ENCODE measurements around the gene MROH2A. TPM values are rescaled to one million over a fixed set of nuclear protein-coding genes. Genes with fewer than 3 reads are reported as not detected.

MROH2A gene
- total and polyA plus RNA-seq, 7 experiments from 2014 or later, result not detected

DNA sequence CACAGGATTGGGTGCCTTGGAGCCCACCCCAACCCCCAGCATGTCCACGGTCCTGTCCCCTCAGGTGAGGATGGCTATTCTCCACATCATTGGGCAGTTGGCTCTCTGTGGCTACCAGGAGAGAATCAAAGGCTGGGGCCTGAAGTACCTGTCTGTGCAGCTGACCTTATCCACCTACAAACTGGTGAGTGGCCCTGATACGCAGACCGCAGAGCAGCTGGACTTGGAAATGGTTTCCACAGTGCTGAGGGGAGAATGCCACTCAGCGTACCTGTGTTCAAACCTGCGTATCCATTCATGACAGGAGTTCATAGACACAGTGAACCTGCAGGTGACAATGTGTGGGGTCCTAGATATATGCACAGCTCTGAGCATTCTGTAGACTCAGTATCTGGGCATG is 21.6 kb downstream of the MROH2A start:
- no peaks in the 10 kb centered on the region for H3K9me3 ChIP-seq (ENCODE audit: control insufficient read depth in 2 of 3, low read length in 3 of 3)
- intact Hi-C loops (cut with micrococcal nuclease), result no loop called here
- DNase-seq, result no peak
- no peaks in the 10 kb centered on the region for H3K36me3 ChIP-seq (ENCODE audit: control insufficient read depth in 2 of 3, insufficient read depth in 3 of 3, low read length in 3 of 3)
- H3K9me3 Mint-ChIP-seq, result peaks cover 0 to 2% (median 0%) of the 10 kb centered on the region in 11 donors
- H3K4me1 ChIP-seq (ENCODE audit: control insufficient read depth in 2 of 2, insufficient read depth in 2 of 2, low read length in 2 of 2), result no peaks in the 10 kb centered on the region
- no peak overlapping the region for H3K27ac ChIP-seq (ENCODE audit: low read depth, low read length)
- H3K4me1 Mint-ChIP-seq, result peaks cover 0 to 2% (median 0%) of the 10 kb centered on the region in 7 donors
- peaks cover 0 to 20% (median 15%) of the 10 kb centered on the region in 5 donors for H3K27me3 Mint-ChIP-seq
- POLR2A ChIA-PET, result no interaction called here
- ATAC-seq, result no peak
- no peak overlapping the region for H3K27ac Mint-ChIP-seq
- no peak overlapping the region for H3K4me3 ChIP-seq (ENCODE audit: low read length)
- H3K27me3 ChIP-seq (ENCODE audit: control insufficient read depth in 2 of 2, insufficient read depth in 2 of 2, low read length in 2 of 2), result no peaks in the 10 kb centered on the region
- CTCF ChIA-PET, result no interaction called here
- H3K4me3 Mint-ChIP-seq, result no peak overlapping the region
- H3K36me3 Mint-ChIP-seq, result no peaks in the 10 kb centered on the region

DNA sequence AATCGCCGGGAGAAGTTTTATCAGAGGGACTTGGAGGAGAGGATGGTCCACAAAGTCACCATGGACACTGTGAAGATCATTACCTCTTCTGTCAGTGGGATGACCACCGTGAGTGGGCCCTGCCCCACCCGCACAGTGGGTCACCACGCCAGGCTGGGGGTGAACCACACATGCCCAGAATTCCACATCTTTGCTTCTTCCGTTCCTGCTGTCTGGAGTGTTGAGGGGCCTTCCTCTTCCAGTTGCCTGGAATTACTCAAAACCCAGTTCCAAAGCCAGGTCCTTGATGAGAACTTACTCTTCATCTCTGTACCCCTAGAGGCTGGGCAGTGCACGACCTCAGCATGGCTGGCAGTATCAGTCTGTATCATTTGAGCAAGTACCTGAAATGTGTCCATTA is 22.1 kb downstream of the MROH2A start:
- intact Hi-C loops (cut with micrococcal nuclease), result no loop called here
- ChIA-PET POLR2A (no interaction called here), CTCF (no interaction called here)
- DNase-seq, result no peak
- no peak for ATAC-seq
- Histone ChIP-seq H3K36me3 (ENCODE audit: control insufficient read depth in 2 of 3, insufficient read depth in 3 of 3, low read length in 3 of 3) (no peaks in the 10 kb centered on the region), H3K27me3 (ENCODE audit: control insufficient read depth in 2 of 2, insufficient read depth in 2 of 2, low read length in 2 of 2) (no peaks in the 10 kb centered on the region), H3K27ac (ENCODE audit: low read depth, low read length) (no peak overlapping the region), H3K4me3 (ENCODE audit: low read length) (no peak overlapping the region), H3K4me1 (ENCODE audit: control insufficient read depth in 2 of 2, insufficient read depth in 2 of 2, low read length in 2 of 2) (no peaks in the 10 kb centered on the region), H3K9me3 (ENCODE audit: control insufficient read depth in 2 of 3, low read length in 3 of 3) (no peaks in the 10 kb centered on the region)
- H3K27me3 Mint-ChIP-seq, result peaks cover 2 to 20% (median 15%) of the 10 kb centered on the region in 5 donors
- H3K9me3 Mint-ChIP-seq, result no peaks in the 10 kb centered on the region
- no peaks in the 10 kb centered on the region for H3K36me3 Mint-ChIP-seq
- H3K4me3 Mint-ChIP-seq, result no peak overlapping the region
- peaks cover 0 to 2% (median 0%) of the 10 kb centered on the region in 7 donors for H3K4me1 Mint-ChIP-seq
- H3K27ac Mint-ChIP-seq, result no peak overlapping the region

DNA sequence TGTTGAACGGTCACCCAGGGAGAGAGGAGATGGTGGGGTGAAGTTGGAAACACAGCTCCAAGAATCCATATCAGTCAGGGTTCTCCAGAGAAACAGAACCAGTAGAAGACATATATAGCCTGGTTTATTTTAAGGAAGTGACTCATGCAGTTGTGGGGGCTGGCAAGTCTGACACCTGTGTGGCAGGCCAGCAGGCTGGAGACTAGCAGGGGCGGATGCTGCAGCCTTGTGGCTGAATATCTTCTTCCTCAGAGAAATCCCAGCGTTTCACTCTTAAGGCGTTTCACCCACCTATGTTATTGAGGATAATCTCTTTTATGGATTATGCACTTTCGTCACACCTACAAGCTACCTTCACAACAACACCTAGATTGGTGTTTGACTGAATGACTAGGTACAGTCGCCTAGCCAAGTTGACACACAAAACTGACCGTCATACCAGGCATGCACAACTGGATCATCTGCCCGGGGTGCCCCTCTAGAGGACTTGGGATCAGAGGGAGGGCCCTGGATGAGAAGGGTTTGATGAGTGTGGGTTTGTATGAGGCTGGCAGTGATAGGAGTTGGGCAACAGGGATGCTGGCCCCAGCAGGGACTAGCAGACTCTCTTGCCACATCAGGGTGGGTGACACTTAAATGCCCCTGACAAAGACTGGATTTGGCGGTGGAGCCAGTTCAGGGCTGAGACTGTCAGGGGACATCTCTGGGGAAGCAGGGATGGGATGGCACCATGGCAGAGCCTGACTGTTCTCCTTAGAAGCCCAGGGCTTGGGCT is 23.4 kb downstream of the MROH2A start:
- Mint-ChIP-seq H3K9me3 (no peaks in the 10 kb centered on the region), H3K27ac (no peak overlapping the region), H3K4me1 (peaks cover 0 to 2% (median 0%) of the 10 kb centered on the region in 7 donors), H3K27me3 (peaks cover 7 to 20% (median 15%) of the 10 kb centered on the region in 5 donors), H3K36me3 (no peaks in the 10 kb centered on the region), H3K4me3 (no peak overlapping the region)
- ChIA-PET POLR2A (no interaction called here), CTCF (no interaction called here)
- Histone ChIP-seq H3K27ac (ENCODE audit: low read depth, low read length) (no peak overlapping the region), H3K36me3 (ENCODE audit: control insufficient read depth in 2 of 3, insufficient read depth in 3 of 3, low read length in 3 of 3) (no peaks in the 10 kb centered on the region), H3K9me3 (ENCODE audit: control insufficient read depth in 2 of 3, low read length in 3 of 3) (no peaks in the 10 kb centered on the region), H3K27me3 (ENCODE audit: control insufficient read depth in 2 of 2, insufficient read depth in 2 of 2, low read length in 2 of 2) (no peaks in the 10 kb centered on the region), H3K4me3 (ENCODE audit: low read length) (no peak overlapping the region), H3K4me1 (ENCODE audit: control insufficient read depth in 2 of 2, insufficient read depth in 2 of 2, low read length in 2 of 2) (no peaks in the 10 kb centered on the region)
- DNase-seq, result peak in 1 of 9 donors; percentile 11
- intact Hi-C loops (cut with micrococcal nuclease), result no loop called here
- no peak for ATAC-seq

DNA sequence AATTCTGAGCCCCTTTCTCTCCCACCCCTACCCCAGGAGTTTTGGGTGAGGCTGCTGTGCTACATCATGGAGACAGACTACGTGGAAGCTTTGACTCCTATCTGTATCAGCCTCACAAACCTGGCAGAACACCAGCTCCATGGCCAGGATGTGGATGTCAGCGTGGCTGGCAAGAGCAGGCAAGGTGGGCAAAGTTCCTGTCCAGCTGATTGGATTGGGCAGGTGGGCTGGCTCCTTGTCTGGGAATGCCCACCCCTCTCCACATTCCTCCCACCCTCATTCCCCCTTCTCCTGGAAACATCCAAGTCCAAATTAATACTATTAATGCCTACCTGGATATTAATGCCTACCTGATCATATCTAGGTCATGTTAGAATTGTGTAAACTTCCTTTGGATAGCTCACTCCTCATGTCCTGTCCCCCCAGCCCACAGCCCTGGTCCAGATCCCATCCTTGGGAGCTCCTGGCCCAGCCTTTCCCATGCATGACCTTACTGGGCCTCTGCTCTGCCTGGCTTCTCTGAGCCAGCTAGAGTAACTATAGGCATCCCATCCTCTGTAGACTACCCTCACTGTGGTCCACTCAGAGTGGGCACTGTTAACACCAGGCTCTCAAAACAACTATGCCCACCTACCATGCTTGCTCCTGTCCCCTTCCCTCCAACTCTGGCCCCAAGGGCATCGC is 24.1 kb downstream of the MROH2A start:
- Mint-ChIP-seq H3K4me3 (no peak overlapping the region), H3K9me3 (no peaks in the 10 kb centered on the region)
- ATAC-seq, result no peak

DNA sequence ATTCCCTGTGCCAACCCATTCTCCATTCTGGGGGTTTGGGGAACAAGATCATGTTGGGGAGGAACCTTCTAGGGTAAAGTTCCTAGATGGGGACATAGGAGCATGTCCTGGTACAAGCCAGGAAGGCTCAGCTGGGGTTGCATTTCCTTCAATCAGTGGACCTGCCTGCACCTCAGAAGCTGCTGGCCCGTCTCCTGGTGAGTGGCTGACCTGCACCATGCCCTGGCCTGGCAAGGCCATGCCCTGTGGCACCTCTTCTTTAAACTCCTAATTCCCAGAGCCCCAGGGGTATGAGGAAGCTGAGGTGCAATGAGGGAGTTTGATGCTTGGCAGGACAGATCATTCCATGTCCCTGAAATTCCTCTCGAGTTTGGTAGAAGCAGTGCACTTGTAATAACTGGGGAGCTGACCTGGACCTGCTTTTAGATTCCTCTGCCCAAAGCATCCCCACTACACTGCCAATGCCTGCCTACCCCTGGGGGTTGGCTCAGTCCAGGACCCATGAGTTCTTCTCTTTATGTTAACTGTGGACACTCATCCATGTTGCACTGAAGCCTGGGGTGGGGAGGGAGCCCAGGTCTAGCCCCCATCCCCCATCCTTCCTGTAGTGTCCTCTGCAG is 25.3 kb downstream of the MROH2A start:
- Mint-ChIP-seq H3K27ac (no peak overlapping the region), H3K4me1 (peaks cover 0 to under 1% (median 0%) of the 10 kb centered on the region in 7 donors), H3K27me3 (peaks cover 7 to 20% (median 15%) of the 10 kb centered on the region in 5 donors), H3K4me3 (no peak overlapping the region), H3K36me3 (no peaks in the 10 kb centered on the region), H3K9me3 (no peaks in the 10 kb centered on the region)
- Histone ChIP-seq H3K9me3 (ENCODE audit: control insufficient read depth in 2 of 3, low read length in 3 of 3) (no peaks in the 10 kb centered on the region), H3K4me3 (ENCODE audit: low read length) (no peak overlapping the region), H3K27me3 (ENCODE audit: control insufficient read depth in 2 of 2, insufficient read depth in 2 of 2, low read length in 2 of 2) (no peaks in the 10 kb centered on the region), H3K4me1 (ENCODE audit: control insufficient read depth in 2 of 2, insufficient read depth in 2 of 2, low read length in 2 of 2) (no peaks in the 10 kb centered on the region), H3K27ac (ENCODE audit: low read depth, low read length) (no peak overlapping the region), H3K36me3 (ENCODE audit: control insufficient read depth in 2 of 3, insufficient read depth in 3 of 3, low read length in 3 of 3) (no peaks in the 10 kb centered on the region)
- DNase-seq (peak in 1 of 9 donors; percentile 1), ATAC-seq (no peak)
- intact Hi-C loops (cut with micrococcal nuclease), result no loop called here
- ChIA-PET CTCF (no interaction called here), POLR2A (no interaction called here)

More for the DNA sequence above, 24.1 kb downstream of the MROH2A start:
- Histone ChIP-seq H3K9me3 (ENCODE audit: control insufficient read depth in 2 of 3, low read length in 3 of 3) (no peaks in the 10 kb centered on the region), H3K27me3 (ENCODE audit: control insufficient read depth in 2 of 2, insufficient read depth in 2 of 2, low read length in 2 of 2) (no peaks in the 10 kb centered on the region), H3K36me3 (ENCODE audit: control insufficient read depth in 2 of 3, insufficient read depth in 3 of 3, low read length in 3 of 3) (no peaks in the 10 kb centered on the region), H3K4me3 (ENCODE audit: low read length) (no peak overlapping the region), H3K27ac (ENCODE audit: low read depth, low read length) (no peak overlapping the region), H3K4me1 (ENCODE audit: control insufficient read depth in 2 of 2, insufficient read depth in 2 of 2, low read length in 2 of 2) (no peaks in the 10 kb centered on the region)
- ChIA-PET POLR2A (no interaction called here), CTCF (no interaction called here)
- intact Hi-C loops (cut with micrococcal nuclease), result no loop called here
- no peak overlapping the region for H3K27ac Mint-ChIP-seq
- no peaks in the 10 kb centered on the region for H3K36me3 Mint-ChIP-seq
- peaks cover 7 to 20% (median 15%) of the 10 kb centered on the region in 5 donors for H3K27me3 Mint-ChIP-seq
- peak in 1 of 9 donors; percentile 0 for DNase-seq
- H3K4me1 Mint-ChIP-seq, result peaks cover 0 to 2% (median 0%) of the 10 kb centered on the region in 7 donors

DNA sequence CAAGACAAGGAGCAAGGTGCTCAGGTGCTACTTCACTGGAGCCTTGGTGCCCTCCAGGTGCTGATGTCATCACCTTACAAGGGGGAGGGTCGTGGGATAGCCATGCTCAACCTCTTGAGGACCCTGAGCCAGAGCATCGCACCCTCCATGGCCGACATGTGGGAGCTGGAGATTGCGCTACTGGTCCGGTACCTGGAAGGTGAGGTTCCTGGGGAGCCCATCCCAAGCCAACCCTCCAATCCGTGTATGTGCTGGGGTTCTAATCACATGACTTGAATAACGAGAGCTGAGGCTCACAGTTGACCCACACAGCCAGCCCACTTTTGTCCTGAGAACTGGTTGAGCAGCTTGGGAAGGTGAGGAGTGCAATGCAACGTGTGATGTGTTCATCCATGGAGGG is 25.9 kb downstream of the MROH2A start:
- H3K4me3 Mint-ChIP-seq, result no peak overlapping the region
- no peaks in the 10 kb centered on the region for H3K27me3 ChIP-seq (ENCODE audit: control insufficient read depth in 2 of 2, insufficient read depth in 2 of 2, low read length in 2 of 2)
- H3K36me3 ChIP-seq (ENCODE audit: control insufficient read depth in 2 of 3, insufficient read depth in 3 of 3, low read length in 3 of 3), result no peaks in the 10 kb centered on the region
- no peaks in the 10 kb centered on the region for H3K36me3 Mint-ChIP-seq
- H3K9me3 Mint-ChIP-seq, result no peaks in the 10 kb centered on the region
- no peak overlapping the region for H3K27ac Mint-ChIP-seq
- peaks cover 9 to 20% (median 17%) of the 10 kb centered on the region in 5 donors for H3K27me3 Mint-ChIP-seq
- no peaks in the 10 kb centered on the region for H3K4me1 Mint-ChIP-seq
- no peak for ATAC-seq
- no peaks in the 10 kb centered on the region for H3K4me1 ChIP-seq (ENCODE audit: control insufficient read depth in 2 of 2, insufficient read depth in 2 of 2, low read length in 2 of 2)
- intact Hi-C loops (cut with micrococcal nuclease), result no loop called here
- POLR2A ChIA-PET, result no interaction called here
- CTCF ChIA-PET, result no interaction called here
- no peaks in the 10 kb centered on the region for H3K9me3 ChIP-seq (ENCODE audit: control insufficient read depth in 2 of 3, low read length in 3 of 3)
- H3K27ac ChIP-seq (ENCODE audit: low read depth, low read length), result no peak overlapping the region
- DNase-seq, result peak in 2 of 9 donors; percentile 0 to 17
- H3K4me3 ChIP-seq (ENCODE audit: low read length), result no peak overlapping the region
